Esophagus (tissue), 2 donors: ENCODE data around the gene GALNTL6. TPM values are rescaled to one million over a fixed set of nuclear protein-coding genes. Genes with fewer than 3 reads are reported as not detected.

ENCODE experiments used
- H3K27ac ChIP-seq, 2 donors: one replicate each; pipeline ENCODE4 v1.5.1; 2013; ENCODE audit warnings: low read depth in 2 of 2, mild to moderate bottlenecking in 2 of 2, inconsistent platforms in 1 of 2, low read length in 1 of 2, moderate library complexity in 1 of 2
- H3K27me3 ChIP-seq, 2 donors: one replicate each; pipeline ENCODE4 v1.6.1; 2013; ENCODE audit warnings: low read length in 2 of 2, control low read depth in 1 of 2, mild to moderate bottlenecking in 1 of 2; ENCODE audit not compliant: insufficient read depth in 2 of 2, control insufficient read depth in 1 of 2
- H3K36me3 ChIP-seq, 2 donors: one replicate each; pipeline ENCODE4 v1.6.1; 2013; ENCODE audit warnings: low read length in 1 of 2; ENCODE audit not compliant: control insufficient read depth in 2 of 2, insufficient read depth in 2 of 2
- H3K4me1 ChIP-seq, 2 donors: one replicate each; pipeline ENCODE4 v1.6.1; 2013; ENCODE audit warnings: low read length in 1 of 2; ENCODE audit not compliant: control insufficient read depth in 2 of 2, insufficient read depth in 2 of 2
- H3K4me3 ChIP-seq, 2 donors: one replicate each; pipeline ENCODE4 v1.5.1; 2013; ENCODE audit warnings: low read length in 2 of 2, mild to moderate bottlenecking in 2 of 2, low read depth in 1 of 2, moderate library complexity in 1 of 2
- H3K9me3 ChIP-seq, 2 donors: one replicate each; pipeline ENCODE4 v1.6.1; 2013; ENCODE audit warnings: mild to moderate bottlenecking in 2 of 2, low read depth in 1 of 2, low read length in 1 of 2, moderate library complexity in 1 of 2; ENCODE audit not compliant: control insufficient read depth in 2 of 2, insufficient read depth in 1 of 2
- WGBS, 2 donors: extraction: QIAGEN DNeasy Blood & Tissue Kit; methylation state at CpG; one replicate each; pipeline ENCODE4 v1.1.7; 2013; 5-methylcytosine and 5-hydroxymethylcytosine counted together
- polyA plus RNA-seq, 2 donors: library from polyadenylated mRNA; stranded (reverse); fragments of 200-250 nt; gene quantifications; one replicate each; pipeline ENCODE4 v1.2.3, GENCODE V29; 2013
- donor health status: healthy with polysubstance abuse.
- donor health status: Bipolar disorder and iron deficiency.

Gene GALNTL6
- polyA plus RNA-seq, 2 donors = not detected

DNA sequence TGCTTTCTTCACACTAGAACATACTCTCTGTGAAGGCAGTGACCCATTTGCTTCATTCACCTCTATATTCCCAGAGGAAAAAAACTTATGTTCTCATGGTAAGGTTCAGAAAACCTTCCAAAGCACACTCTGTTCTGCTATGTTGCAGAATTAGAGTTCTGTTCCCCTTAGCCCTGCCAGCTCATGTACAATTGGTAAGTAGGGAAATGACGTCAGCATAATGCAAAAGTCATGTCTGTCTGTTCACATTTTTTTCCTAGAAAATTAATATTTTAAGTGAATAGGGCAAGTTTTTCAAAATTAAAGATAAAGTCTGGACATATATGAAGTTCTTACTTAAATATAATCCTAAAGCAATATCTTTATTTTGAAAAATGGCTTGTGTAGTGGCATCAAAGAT is 443.6 kb downstream of the GALNTL6 start:
- Histone ChIP-seq H3K9me3 (no peaks in the 10 kb centered on the region), H3K4me1 (no peaks in the 10 kb centered on the region), H3K27me3 (no peaks in the 10 kb centered on the region), H3K4me3 (no peak overlapping the region), H3K36me3 (no peaks in the 10 kb centered on the region), H3K27ac (no peak overlapping the region)
- WGBS, 2 donors = 71 to 74% methylated on average over 1 of the region's 1 CpG

DNA sequence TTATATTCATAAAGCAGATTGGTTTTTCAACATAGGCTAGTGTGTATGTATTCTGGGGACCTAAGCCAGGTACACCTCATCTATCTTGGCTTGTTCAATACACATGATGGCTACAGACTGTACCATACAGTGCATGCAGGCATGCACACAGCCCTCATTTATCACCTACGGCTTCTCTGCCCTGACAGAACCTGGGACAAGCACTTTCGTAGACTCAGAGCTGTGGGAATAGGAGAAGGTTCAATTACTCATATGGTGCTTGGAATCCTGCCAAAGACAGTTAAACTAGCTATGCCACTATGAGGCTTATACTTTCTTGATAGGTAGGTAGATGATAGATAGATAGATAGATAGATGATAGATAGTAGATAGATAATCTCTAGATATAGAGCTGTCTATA is 457.2 kb downstream of the GALNTL6 start:
- Histone ChIP-seq H3K4me1 (no peaks in the 10 kb centered on the region), H3K36me3 (no peaks in the 10 kb centered on the region), H3K9me3 (no peaks in the 10 kb centered on the region), H3K27me3 (no peaks in the 10 kb centered on the region), H3K4me3 (no peak overlapping the region), H3K27ac (no peak overlapping the region)
- 31 to 47% methylated on average over 2 of the region's 2 CpGs for WGBS, 2 donors

DNA sequence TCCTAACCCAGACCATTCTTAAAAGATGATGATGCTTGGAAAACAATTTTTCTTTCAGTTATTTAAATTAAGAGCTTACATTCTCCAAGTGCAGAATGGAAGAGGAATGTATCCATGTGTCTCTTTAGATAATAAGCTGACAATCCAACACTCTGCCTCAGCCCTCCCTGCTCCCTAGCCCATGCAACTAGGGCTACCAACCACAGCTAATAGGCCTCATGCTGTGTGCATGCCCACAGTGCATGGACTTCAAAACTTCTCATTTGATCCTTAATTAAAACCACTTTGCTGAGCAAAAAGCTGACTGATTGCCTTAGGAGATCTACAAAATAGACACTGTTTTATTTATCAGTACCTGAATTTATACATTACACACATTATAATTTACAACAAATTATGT is 473.9 kb downstream of the GALNTL6 start:
- Histone ChIP-seq H3K9me3 (no peaks in the 10 kb centered on the region), H3K4me3 (no peak overlapping the region), H3K27me3 (no peaks in the 10 kb centered on the region)

DNA sequence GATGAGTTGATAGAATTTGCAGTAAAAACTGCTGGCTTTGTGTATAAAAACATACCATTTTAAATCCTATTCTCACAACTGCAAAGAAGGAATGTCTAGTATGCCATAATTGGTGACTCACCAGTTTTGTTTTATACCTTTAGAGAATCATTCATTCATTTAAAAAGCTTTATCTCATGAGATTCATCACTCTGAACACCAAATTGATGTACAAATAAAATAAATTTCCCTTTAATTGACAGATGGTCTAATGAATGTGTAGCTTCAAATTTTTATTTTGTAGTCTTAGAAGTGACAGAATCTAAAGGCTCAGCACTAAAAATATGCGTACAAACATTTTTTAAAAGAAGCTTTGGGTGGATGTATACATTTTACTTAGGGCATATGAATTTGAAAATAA is 492.5 kb downstream of the GALNTL6 start:
- H3K27me3 ChIP-seq = no peaks in the 10 kb centered on the region
- WGBS, 2 donors = 86 to 90% methylated on average over 1 of the region's 1 CpG
- no peak overlapping the region for H3K27ac ChIP-seq
- no peaks in the 10 kb centered on the region for H3K36me3 ChIP-seq
- H3K4me3 ChIP-seq = no peak overlapping the region
- H3K4me1 ChIP-seq = no peaks in the 10 kb centered on the region
- H3K9me3 ChIP-seq = no peaks in the 10 kb centered on the region

More for the DNA sequence above, 473.9 kb downstream of the GALNTL6 start:
- no peak overlapping the region for H3K27ac ChIP-seq
- no peaks in the 10 kb centered on the region for H3K4me1 ChIP-seq
- no peaks in the 10 kb centered on the region for H3K36me3 ChIP-seq

DNA sequence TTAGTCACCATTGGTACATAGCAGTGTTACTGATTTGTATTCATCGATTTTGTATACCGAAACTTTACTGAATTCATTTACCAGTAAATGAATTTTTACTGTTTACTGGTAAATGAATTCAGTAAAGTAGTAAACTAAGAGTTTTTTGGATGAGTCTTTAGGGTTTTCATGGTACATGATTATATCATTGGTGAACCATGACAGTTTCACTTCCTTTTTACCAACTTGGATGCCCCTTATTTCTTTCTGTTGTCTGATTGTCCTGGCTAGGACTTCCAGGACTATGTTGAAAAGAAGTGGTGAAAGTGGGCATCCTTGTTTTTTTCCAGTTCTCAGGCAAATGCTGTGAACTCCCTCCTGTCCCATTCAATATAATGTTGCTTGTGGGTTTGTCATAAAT is 494.9 kb downstream of the GALNTL6 start:
- Histone ChIP-seq H3K27ac (no peak overlapping the region), H3K9me3 (no peaks in the 10 kb centered on the region), H3K36me3 (no peaks in the 10 kb centered on the region), H3K4me1 (no peaks in the 10 kb centered on the region), H3K4me3 (no peak overlapping the region), H3K27me3 (no peaks in the 10 kb centered on the region)
- WGBS, 2 donors = 86 to 91% methylated on average over 2 of the region's 2 CpGs

DNA sequence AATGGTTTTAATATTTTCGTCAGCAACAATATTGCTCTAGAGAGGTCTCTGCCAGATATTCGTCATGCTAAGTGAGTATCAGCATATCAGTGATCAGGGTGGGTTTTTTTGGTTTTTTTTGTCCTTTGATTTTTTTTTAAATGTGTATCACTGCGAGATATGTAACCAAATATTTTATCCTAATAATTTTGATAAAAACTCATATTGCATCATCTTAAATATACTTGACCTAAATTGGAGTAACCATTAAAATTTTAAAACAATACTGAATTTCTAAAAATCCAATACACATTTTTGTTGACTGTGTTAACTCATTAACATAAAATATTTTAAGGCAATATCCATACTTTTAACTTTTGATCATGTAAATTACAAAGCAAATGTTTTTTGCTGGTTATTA is 498.5 kb downstream of the GALNTL6 start:
- no peak overlapping the region for H3K27ac ChIP-seq
- no peaks in the 10 kb centered on the region for H3K9me3 ChIP-seq
- H3K4me1 ChIP-seq = no peaks in the 10 kb centered on the region
- no peaks in the 10 kb centered on the region for H3K36me3 ChIP-seq
- H3K4me3 ChIP-seq = no peak overlapping the region
- WGBS, 2 donors = 83 to 86% methylated on average over 3 of the region's 3 CpGs
- H3K27me3 ChIP-seq = no peaks in the 10 kb centered on the region

DNA sequence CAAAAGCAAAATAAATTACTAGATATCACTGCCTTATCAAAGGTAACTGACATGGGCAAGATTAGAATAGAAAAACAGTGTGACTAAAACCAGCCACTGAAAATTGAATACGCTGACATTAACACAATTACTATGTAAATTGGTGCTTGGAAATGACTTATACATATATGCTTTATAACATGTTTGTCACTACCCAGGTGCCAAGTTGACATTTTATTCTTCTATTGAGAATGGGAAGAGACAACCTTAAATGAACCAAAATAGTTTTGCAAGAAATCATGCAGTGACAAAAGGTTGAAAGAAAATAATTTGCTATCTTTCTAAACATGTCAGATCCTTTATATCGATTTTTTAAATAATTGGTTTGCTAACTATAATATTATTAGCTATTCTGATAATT is 510.1 kb downstream of the GALNTL6 start:
- Histone ChIP-seq H3K9me3 (no peaks in the 10 kb centered on the region), H3K36me3 (no peaks in the 10 kb centered on the region), H3K4me1 (no peaks in the 10 kb centered on the region), H3K27me3 (no peaks in the 10 kb centered on the region), H3K4me3 (no peak overlapping the region), H3K27ac (no peak overlapping the region)
- 65 to 81% methylated on average over 2 of the region's 2 CpGs for WGBS, 2 donors

DNA sequence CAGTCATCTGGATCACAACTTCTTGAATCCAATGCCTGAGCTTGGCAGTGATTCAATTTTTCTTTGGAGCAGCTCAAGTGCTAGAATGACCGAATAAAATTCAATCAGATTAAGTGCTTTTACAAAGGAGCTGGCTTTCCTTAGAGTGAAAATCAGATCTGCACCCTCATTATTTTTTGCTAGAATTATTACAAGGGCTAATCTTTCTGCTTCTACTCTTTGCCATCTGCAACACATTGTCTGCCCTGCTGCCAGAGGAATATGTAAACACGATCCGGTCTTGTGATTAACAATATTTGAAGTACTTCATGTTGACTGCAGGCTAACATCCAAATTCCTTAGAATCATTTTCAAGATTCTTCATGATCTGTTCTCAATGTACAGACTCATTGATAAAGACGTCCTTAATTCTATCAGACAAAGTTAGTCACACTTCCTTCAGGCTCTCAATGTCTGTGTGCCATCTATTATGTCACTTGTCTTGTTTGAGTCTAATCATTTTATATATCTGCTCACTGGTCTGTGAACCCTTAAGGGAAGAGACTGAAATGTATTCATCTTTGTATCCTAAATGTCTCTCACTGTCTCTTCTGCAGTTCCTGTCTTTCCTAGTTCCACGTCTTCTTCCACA is 531.2 kb downstream of the GALNTL6 start:
- H3K4me3 ChIP-seq = no peak overlapping the region
- no peaks in the 10 kb centered on the region for H3K9me3 ChIP-seq
- H3K27ac ChIP-seq = no peak overlapping the region
- H3K27me3 ChIP-seq = no peaks in the 10 kb centered on the region
- no peaks in the 10 kb centered on the region for H3K36me3 ChIP-seq
- 24 to 31% methylated on average over 5 of the region's 5 CpGs for WGBS, 2 donors
- no peaks in the 10 kb centered on the region for H3K4me1 ChIP-seq

DNA sequence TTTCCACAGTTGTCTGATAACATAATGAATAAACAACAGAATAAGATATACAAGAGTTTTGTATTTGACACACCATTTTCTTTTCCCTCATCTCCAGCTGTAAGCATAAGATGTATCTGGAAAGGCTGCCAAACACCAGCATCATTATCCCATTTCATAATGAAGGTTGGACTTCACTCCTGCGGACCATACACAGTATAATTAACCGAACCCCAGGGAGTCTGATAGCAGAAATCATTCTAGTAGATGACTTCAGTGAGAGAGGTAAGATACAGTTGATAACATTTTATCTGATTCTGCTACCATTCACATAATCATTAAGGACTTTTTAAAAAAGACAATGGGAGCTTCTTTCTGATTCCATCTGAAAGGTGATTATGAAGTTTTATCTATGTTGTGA is 535.2 kb downstream of the GALNTL6 start:
- H3K27ac ChIP-seq = no peak overlapping the region
- no peaks in the 10 kb centered on the region for H3K9me3 ChIP-seq
- H3K27me3 ChIP-seq = no peaks in the 10 kb centered on the region
- 60 to 86% methylated on average over 2 of the region's 2 CpGs for WGBS, 2 donors
- H3K4me3 ChIP-seq = no peak overlapping the region
- no peaks in the 10 kb centered on the region for H3K36me3 ChIP-seq
- H3K4me1 ChIP-seq = peaks cover 0 to 4% of the 10 kb centered on the region in 2 donors

DNA sequence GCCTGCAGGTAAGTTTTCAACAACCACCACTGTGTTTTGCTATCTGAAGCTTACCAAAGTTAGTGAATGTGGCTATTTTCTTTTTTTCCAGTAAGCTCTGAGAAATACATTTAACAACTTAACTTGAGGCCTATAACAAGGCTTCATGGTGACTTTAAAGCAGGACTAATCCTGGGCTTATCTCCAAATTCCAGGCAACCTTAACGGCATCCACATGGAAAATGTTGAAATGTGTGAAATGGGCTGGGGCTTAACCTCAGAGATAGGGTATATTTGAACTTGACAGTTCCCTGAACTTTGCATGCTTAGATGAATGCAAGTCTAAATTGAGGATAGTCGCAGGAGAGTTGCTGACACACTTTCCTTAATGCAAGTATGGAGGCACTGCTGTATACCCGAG is 539.2 kb downstream of the GALNTL6 start:
- Histone ChIP-seq H3K9me3 (no peaks in the 10 kb centered on the region), H3K27ac (no peak overlapping the region), H3K4me3 (no peak overlapping the region), H3K27me3 (no peaks in the 10 kb centered on the region), H3K36me3 (no peaks in the 10 kb centered on the region), H3K4me1 (peaks cover 0 to 4% of the 10 kb centered on the region in 2 donors)
- WGBS, 2 donors = 52 to 56% methylated on average over 3 of the region's 3 CpGs
